ENCODE measurements around the gene KRT10.

KRT10 gene

GRCh38 chr17:40772101-40772500 is 50.3 kb downstream of the KRT10 start, which contains the start of gene KRT26:
TSS of gene KRT26 (minus strand) at chr17:40772201. CDS start at chr17:40772113, 88 bp downstream.
- POLR2A ChIA-PET: no interaction called here
- H3K4me3 ChIP-seq (ENCODE audit: low read depth, low read length): no peak within 1 kb of the TSS
- DNase-seq (ENCODE audit: low read depth, low spot score): no peak
- CTCF ChIA-PET: no interaction called here
- TF ChIP-seq, protein P1, sequence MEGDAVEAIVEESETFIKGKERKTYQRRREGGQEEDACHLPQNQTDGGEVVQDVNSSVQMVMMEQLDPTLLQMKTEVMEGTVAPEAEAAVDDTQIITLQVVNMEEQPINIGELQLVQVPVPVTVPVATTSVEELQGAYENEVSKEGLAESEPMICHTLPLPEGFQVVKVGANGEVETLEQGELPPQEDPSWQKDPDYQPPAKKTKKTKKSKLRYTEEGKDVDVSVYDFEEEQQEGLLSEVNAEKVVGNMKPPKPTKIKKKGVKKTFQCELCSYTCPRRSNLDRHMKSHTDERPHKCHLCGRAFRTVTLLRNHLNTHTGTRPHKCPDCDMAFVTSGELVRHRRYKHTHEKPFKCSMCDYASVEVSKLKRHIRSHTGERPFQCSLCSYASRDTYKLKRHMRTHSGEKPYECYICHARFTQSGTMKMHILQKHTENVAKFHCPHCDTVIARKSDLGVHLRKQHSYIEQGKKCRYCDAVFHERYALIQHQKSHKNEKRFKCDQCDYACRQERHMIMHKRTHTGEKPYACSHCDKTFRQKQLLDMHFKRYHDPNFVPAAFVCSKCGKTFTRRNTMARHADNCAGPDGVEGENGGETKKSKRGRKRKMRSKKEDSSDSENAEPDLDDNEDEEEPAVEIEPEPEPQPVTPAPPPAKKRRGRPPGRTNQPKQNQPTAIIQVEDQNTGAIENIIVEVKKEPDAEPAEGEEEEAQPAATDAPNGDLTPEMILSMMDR (IDR thresholded peaks at IDR 0.05; ENCODE audit: insufficient read depth, low read length, missing control alignments): no peak
